ENCODE data around the gene PRDX2. TPM values are rescaled to one million over a fixed set of nuclear protein-coding genes. Genes with fewer than 3 reads are reported as not detected.

The PRDX2 gene
- total RNA-seq, 4 donors from 2014 or later: 166 to 496 (median 328) TPM

- DNase-seq: peak; percentile 15 to 26
- H3K36me3 ChIP-seq: no peaks in the 10 kb centered on the region
- no peak within 1 kb of the TSS for H3K4me3 ChIP-seq (replicated peaks in 1 of 3)
- whole genome bisulfite sequencing, 2 donors: 1 to 3% methylated on average over 26 to 27 of the region's 69 CpGs
- H3K27me3 ChIP-seq: peaks cover 60% of the 10 kb centered on the region
- H3K9me3 ChIP-seq: no peaks in the 10 kb centered on the region
- intact Hi-C loops (cut with DNase I): loop anchor here (5.0 kb wide), 1 partner anchor 66 kb away; no protein-coding TSS in a partner anchor
- no peak within 1 kb of the TSS for H3K27ac ChIP-seq
- TF ChIP-seq POLR2A (IDR thresholded peaks at IDR 0.05) (no peak), CTCF (IDR thresholded peaks at IDR 0.05) (peak in 3 of 6 experiments; percentile 36 to 70 (median 41))
- H3K4me1 ChIP-seq: peaks cover 10 to 18% of the 10 kb centered on the region in 2 donors
These were observed 36.7 kb upstream of the PRDX2 start, which contains the start of gene MAST1 for GRCh38 chr19:12838182-12838885. TSS of gene MAST1 (plus strand) at chr19:12838515. CDS start at chr19:12838573, 58 bp downstream.

- Histone ChIP-seq H3K36me3 (no peaks in the 10 kb centered on the region), H3K9me3 (no peaks in the 10 kb centered on the region), H3K27me3 (peaks cover 67% of the 10 kb centered on the region), H3K4me3 (replicated peaks in 1 of 3) (no peak overlapping the region), H3K27ac (no peak overlapping the region), H3K4me1 (peaks cover 10 to 26% of the 10 kb centered on the region in 2 donors)
- intact Hi-C loops (cut with DNase I): loop anchor here (5.0 kb wide), 1 partner anchor 65 kb away; no protein-coding TSS in a partner anchor
- DNase-seq: no peak
- WGBS, 2 donors: 81% methylated on average over 4 of the region's 4 CpGs
- TF ChIP-seq POLR2A (IDR thresholded peaks at IDR 0.05): no peak
- TF ChIP-seq CTCF (IDR thresholded peaks at IDR 0.05): no peak
These were observed 35.6 kb upstream of the PRDX2 start for GRCh38 chr19:12837225-12837624.

GRCh38 chr19:12836529-12836863 is 34.9 kb upstream of the PRDX2 start:
- intact Hi-C loops (cut with DNase I): loop anchor here (5.0 kb wide), 1 partner anchor 64 kb away; no protein-coding TSS in a partner anchor
- Histone ChIP-seq H3K27ac (no peak overlapping the region), H3K4me3 (replicated peaks in 1 of 3) (no peak overlapping the region), H3K36me3 (no peaks in the 10 kb centered on the region), H3K4me1 (peaks cover 10 to 26% of the 10 kb centered on the region in 2 donors), H3K27me3 (peaks cover 64% of the 10 kb centered on the region), H3K9me3 (no peaks in the 10 kb centered on the region)
- WGBS, 2 donors: 15 to 19% methylated on average over 6 of the region's 6 CpGs
- TF ChIP-seq POLR2A (IDR thresholded peaks at IDR 0.05) (no peak), CTCF (IDR thresholded peaks at IDR 0.05) (no peak)
- no peak for DNase-seq

GRCh38 chr19:12834976-12835757 is 33.6 kb upstream of the PRDX2 start:
- Histone ChIP-seq H3K4me3 (replicated peaks in 1 of 3) (no peak overlapping the region), H3K27ac (no peak overlapping the region), H3K27me3 (peaks cover 54% of the 10 kb centered on the region), H3K9me3 (no peaks in the 10 kb centered on the region), H3K36me3 (no peaks in the 10 kb centered on the region), H3K4me1 (peaks cover 7 to 26% of the 10 kb centered on the region in 2 donors)
- DNase-seq: peak in 1 of 2 donors; percentile 20
- intact Hi-C loops (cut with DNase I): loop anchor here (5.0 kb wide), 1 partner anchor 63 kb away; no protein-coding TSS in a partner anchor
- 5 to 6% methylated on average over 26 to 36 of the region's 39 CpGs for WGBS, 2 donors
- TF ChIP-seq POLR2A (IDR thresholded peaks at IDR 0.05) (no peak), CTCF (IDR thresholded peaks at IDR 0.05) (no peak)

All from thyroid gland (tissue), 4 donors.